Loucy (cell line): ENCODE measurements around the gene AHRR.
"Not testable (repeated sequence)": the region's sequence is repeated elsewhere in the genome, so short reads cannot be mapped to it uniquely, and the experiment has no call there.

Experiments used
- H2AFZ ChIP-seq: fragments of 200-600 bp; sonication (generic); 2 replicates; pipeline ENCODE4 v1.6.0; 2016; ENCODE audit warnings: antibody characterized with exemption, mild to moderate bottlenecking, low read length, moderate library complexity
- H3F3A ChIP-seq: fragments of 200-600 bp; 2 replicates; pipeline ENCODE4 v1.6.0; 2016; ENCODE audit warnings: antibody characterized with exemption, low read depth, mild to moderate bottlenecking
- H3K27me3 ChIP-seq: fragments of 200-600 bp; sonication (generic); 2 replicates; pipeline ENCODE4 v1.6.1; 2014; ENCODE audit warnings: low read length, mild to moderate bottlenecking; ENCODE audit not compliant: insufficient read depth, poor library complexity, severe bottlenecking
- H3K36me3 ChIP-seq: fragments of 200-600 bp; sonication (generic); 2 replicates; pipeline ENCODE4 v1.6.1; 2016; ENCODE audit warnings: low read length; ENCODE audit not compliant: insufficient read depth
- H3K4me1 ChIP-seq: fragments of 200-600 bp; sonication (generic); 2 replicates; pipeline ENCODE4 v1.5.1; 2014; ENCODE audit warnings: low read length, mild to moderate bottlenecking; ENCODE audit not compliant: insufficient read depth, poor library complexity, severe bottlenecking
- H3K4me2 ChIP-seq: fragments of 200-600 bp; sonication (generic); 2 replicates; pipeline ENCODE4 v1.6.0; 2014; ENCODE audit warnings: antibody characterized with exemption, low read length, low read depth, mild to moderate bottlenecking; ENCODE audit not compliant: poor library complexity, severe bottlenecking
- H3K4me3 ChIP-seq: fragments of 200-600 bp; sonication (generic); 2 replicates; pipeline ENCODE4 v1.5.1; 2014; ENCODE audit warnings: low read length, mild to moderate bottlenecking, mixed read lengths; ENCODE audit not compliant: poor library complexity, severe bottlenecking
- H3K79me2 ChIP-seq: fragments of 200-600 bp; sonication (generic); 2 replicates; pipeline ENCODE4 v1.6.1; 2014; ENCODE audit warnings: low read length; ENCODE audit not compliant: insufficient read depth
- H3K9ac ChIP-seq: fragments of 200-600 bp; sonication (generic); 2 replicates; pipeline ENCODE4 v1.6.0; 2014; ENCODE audit warnings: mild to moderate bottlenecking, low read depth, low read length, moderate library complexity; ENCODE audit not compliant: poor library complexity, severe bottlenecking
- H3K9me2 ChIP-seq: fragments of 200-600 bp; sonication (generic); replicated peaks from 2 replicates; pipeline ENCODE4 v1.6.1; 2016; ENCODE audit warnings: low read depth, low read length, mixed read lengths
- H3K9me3 ChIP-seq: fragments of 200-600 bp; sonication (generic); 2 replicates; pipeline ENCODE4 v1.6.1; 2014; ENCODE audit warnings: mild to moderate bottlenecking, antibody characterized with exemption, low read length, low read depth; ENCODE audit not compliant: insufficient read depth
- H4K20me1 ChIP-seq: fragments of 200-600 bp; sonication (generic); 2 replicates; pipeline ENCODE4 v1.6.0; 2014; ENCODE audit warnings: antibody characterized with exemption, low read length, mild to moderate bottlenecking; ENCODE audit not compliant: insufficient read depth, poor library complexity, severe bottlenecking
- EZH2phosphoT487 ChIP-seq: fragments of 200-600 bp; IDR thresholded peaks from 2 replicates; pipeline ENCODE4 v1.6.1; 2018; ENCODE audit warnings: antibody characterized with exemption, mild to moderate bottlenecking, moderate library complexity, borderline replicate concordance
- TF ChIP-seq, protein P1 (sequence below): fragments of 200-600 bp; sonication (generic); conservative IDR thresholded peaks from 2 replicates; pipeline ENCODE4 v1.5.1; 2014; ENCODE audit warnings: mild to moderate bottlenecking, antibody characterized with exemption, low read length

AHRR gene

DNA sequence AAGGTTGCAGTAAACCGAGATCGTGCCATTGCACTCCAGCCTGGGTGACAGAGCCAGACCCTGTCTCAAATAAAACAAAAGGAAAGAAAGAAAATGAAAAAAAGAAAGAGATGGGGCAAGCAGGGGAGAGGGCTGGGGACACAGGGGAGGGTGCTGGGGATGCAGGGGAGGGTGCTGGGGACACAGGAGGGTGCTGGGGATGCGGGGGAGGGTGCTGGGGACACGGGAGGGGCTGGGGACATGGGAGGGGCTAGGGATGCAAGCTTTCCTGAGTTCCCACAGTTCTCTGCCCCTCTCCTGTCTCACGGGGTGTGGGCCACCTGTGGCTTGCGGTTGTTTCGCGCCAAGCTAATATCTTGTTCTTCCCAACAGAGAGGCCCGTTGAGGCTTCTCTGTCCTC lies 42.9 kb upstream of the AHRR start:
- Histone ChIP-seq H3K4me1 (peaks cover 33% of the 10 kb centered on the region), H3K79me2 (peaks cover 94% of the 10 kb centered on the region)

DNA sequence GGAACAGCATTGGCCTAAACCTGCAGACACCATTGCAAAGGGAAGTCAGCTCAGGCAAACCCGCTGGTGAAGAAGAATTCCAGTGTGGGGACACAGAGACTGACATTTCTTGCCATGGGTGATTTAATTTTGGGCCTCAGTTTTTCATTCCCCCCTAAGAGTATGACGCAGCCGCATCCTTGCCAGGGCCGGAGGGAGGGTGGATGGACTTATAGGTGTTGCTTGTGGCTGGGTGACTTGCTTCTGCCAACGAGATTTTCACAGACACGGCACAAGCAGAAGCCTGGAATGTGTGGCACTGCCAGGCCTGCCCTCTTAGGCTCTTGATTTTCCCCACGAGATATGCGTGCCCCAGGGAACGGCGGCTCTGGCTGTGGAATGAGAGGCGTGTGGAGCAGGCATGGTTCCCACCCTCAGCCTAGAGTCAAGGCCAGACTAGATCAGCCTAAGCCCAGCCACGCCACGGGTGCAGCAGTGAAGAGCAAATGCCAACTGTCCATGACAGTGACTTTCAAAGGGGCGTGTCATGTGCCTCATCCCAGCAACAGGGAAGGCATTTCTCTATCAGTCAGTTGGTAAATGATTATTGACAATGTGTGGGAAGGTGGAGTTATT lies 42.4 kb upstream of the AHRR start:
- peaks cover 36% of the 10 kb centered on the region for H4K20me1 ChIP-seq
- not testable (repeated sequence) for H3K4me3 ChIP-seq, H3F3A ChIP-seq

More for the DNA sequence above, 42.9 kb upstream of the AHRR start:
- H3K27me3 ChIP-seq = no peaks in the 10 kb centered on the region
- H3K9me2 ChIP-seq = no peaks in the 10 kb centered on the region
- peaks cover 36% of the 10 kb centered on the region for H4K20me1 ChIP-seq
- H3K9ac ChIP-seq = no peak overlapping the region
- TF ChIP-seq, protein P1, sequence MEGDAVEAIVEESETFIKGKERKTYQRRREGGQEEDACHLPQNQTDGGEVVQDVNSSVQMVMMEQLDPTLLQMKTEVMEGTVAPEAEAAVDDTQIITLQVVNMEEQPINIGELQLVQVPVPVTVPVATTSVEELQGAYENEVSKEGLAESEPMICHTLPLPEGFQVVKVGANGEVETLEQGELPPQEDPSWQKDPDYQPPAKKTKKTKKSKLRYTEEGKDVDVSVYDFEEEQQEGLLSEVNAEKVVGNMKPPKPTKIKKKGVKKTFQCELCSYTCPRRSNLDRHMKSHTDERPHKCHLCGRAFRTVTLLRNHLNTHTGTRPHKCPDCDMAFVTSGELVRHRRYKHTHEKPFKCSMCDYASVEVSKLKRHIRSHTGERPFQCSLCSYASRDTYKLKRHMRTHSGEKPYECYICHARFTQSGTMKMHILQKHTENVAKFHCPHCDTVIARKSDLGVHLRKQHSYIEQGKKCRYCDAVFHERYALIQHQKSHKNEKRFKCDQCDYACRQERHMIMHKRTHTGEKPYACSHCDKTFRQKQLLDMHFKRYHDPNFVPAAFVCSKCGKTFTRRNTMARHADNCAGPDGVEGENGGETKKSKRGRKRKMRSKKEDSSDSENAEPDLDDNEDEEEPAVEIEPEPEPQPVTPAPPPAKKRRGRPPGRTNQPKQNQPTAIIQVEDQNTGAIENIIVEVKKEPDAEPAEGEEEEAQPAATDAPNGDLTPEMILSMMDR = no peak
- no peak for TF ChIP-seq EZH2phosphoT487
- peaks cover 17% of the 10 kb centered on the region; the same call in 1 of the 2 replicates for H3K36me3 ChIP-seq
- H3K9me3 ChIP-seq = no peaks in the 10 kb centered on the region
- no peak overlapping the region for H3K4me3 ChIP-seq
- H2AFZ ChIP-seq = no peak overlapping the region
- peak overlapping the region; percentile 42 for H3K4me2 ChIP-seq
- H3F3A ChIP-seq = no peaks in the 10 kb centered on the region

DNA sequence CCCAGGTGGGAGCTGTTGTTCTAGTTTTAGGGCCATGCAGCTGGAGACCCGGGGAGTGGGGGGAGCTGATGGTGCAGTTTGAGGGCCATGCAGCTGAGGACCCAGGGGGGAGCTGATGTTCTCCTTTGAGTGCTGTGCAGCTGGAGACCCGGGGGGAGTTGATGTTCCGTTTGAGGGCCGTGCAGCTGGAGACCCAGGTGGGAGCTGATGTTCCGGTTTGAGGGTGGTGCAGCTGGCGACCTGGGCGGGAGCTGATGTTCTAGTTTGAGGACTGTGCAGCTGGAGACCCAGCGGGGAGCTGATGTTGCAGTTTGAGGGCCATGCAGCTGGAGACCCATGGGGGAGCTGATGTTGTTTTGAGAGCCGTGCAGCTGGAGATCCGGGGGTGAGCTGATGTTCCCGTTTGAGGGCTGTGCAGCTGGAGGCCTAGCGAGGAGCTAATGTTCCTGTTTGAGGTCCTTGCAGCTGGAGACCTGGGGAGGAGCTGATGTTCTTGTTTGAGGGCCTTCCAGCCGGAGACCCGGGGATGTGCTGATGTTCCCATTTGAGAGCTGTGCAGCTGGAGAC lies 35.4 kb upstream of the AHRR start:
- no peak for TF ChIP-seq EZH2phosphoT487
- Histone ChIP-seq H3K4me1 (no peaks in the 10 kb centered on the region), H3K9me3 (no peaks in the 10 kb centered on the region), H3K4me2 (no peak overlapping the region), H3K9ac (no peak overlapping the region), H2AFZ (no peak overlapping the region), H3K27me3 (no peaks in the 10 kb centered on the region), H3K36me3 (peaks cover 51% of the 10 kb centered on the region; the same call in 1 of the 2 replicates), H3F3A (no peaks in the 10 kb centered on the region), H3K79me2 (peaks cover 87% of the 10 kb centered on the region), H3K4me3 (no peak overlapping the region), H4K20me1 (peaks cover 34% of the 10 kb centered on the region), H3K9me2 (no peaks in the 10 kb centered on the region)

More for the DNA sequence above, 42.4 kb upstream of the AHRR start:
- peak overlapping the region; percentile 42 for H3K4me2 ChIP-seq
- not testable (repeated sequence) for H3K27me3 ChIP-seq, H2AFZ ChIP-seq, H3K9me3 ChIP-seq, H3K9ac ChIP-seq, H3K9me2 ChIP-seq
- H3K79me2 ChIP-seq = peaks cover 94% of the 10 kb centered on the region
- H3K36me3 ChIP-seq = peaks cover 22% of the 10 kb centered on the region; the same call in 1 of the 2 replicates
- H3K4me1 ChIP-seq = peaks cover 28% of the 10 kb centered on the region

DNA sequence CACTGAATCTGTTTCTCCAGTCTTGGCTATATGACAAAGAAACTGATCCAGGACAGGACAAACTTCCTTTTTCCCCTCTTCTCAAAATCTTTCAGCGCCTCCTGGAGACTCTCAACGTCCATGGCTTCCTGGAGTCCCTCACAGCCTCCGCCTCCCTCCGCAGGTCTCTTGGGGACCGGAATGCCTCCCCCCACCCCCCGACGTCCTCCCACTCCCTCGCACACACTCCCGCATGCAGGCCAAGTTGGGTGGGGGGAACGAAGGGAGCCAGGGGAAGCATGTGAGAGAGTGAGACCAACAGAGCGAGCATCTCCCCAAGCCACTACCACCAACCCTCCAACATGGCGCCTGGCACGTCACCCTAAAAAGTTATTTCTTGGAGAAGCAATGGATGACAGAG lies 31.3 kb upstream of the AHRR start:
- not testable (repeated sequence) for H3K4me2 ChIP-seq, H3K4me3 ChIP-seq, H2AFZ ChIP-seq, H3K27me3 ChIP-seq, H3K4me1 ChIP-seq, H3K9me2 ChIP-seq, H3K9ac ChIP-seq, H3K9me3 ChIP-seq, H3F3A ChIP-seq
- Histone ChIP-seq H3K79me2 (peaks cover 64% of the 10 kb centered on the region), H3K36me3 (peaks cover 32% of the 10 kb centered on the region; the same call in 1 of the 2 replicates), H4K20me1 (peaks cover 20% of the 10 kb centered on the region)

DNA sequence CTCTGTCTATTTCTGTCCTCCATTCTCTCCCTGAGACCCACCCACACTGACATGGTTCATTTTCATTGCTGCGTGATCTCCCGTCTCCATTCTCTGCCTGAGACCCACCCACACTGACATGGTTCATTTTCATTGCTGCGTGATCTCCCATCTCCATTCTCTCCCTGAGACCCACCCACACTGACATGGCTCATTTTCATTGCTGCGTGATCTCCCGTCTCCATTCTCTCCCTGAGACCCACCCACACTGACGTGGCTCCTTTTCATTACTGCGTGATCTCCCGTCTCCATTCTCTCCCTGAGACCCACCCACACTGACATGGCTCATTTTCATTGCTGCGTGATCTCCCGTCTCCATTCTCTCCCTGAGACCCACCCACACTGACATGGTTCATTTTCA lies 30.2 kb upstream of the AHRR start:
- H3K4me1 ChIP-seq, H3K9me3 ChIP-seq, H3K27me3 ChIP-seq, H3K4me3 ChIP-seq, H2AFZ ChIP-seq, H3K9ac ChIP-seq, H3K9me2 ChIP-seq, H3F3A ChIP-seq, H3K4me2 ChIP-seq: not testable (repeated sequence)
- Histone ChIP-seq H3K36me3 (peaks cover 22% of the 10 kb centered on the region; the same call in 1 of the 2 replicates), H3K79me2 (peaks cover 58% of the 10 kb centered on the region), H4K20me1 (peaks cover 13% of the 10 kb centered on the region)

DNA sequence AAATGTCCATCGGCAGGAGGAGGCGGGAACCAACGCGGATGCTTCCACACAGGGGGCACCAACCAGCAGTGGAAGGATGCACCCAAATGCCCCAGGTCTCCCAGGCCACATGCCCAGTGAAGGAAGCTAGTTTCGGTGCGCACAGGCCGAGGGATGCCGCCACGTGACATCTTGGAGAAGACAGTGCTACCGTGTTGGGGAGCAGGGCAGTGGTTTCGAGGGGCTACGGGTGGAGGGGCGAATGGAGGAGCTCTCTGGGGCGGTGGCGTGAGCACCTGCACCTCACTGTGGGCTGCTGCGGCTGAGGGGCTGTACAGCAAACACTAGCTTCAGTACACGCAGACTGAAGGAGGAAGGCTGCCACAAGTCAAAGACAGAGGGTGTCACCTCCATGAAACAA lies 26.7 kb upstream of the AHRR start:
- not testable (repeated sequence) for H3K4me3 ChIP-seq, H4K20me1 ChIP-seq, H2AFZ ChIP-seq, H3F3A ChIP-seq, H3K27me3 ChIP-seq, H3K9me2 ChIP-seq, H3K4me1 ChIP-seq, H3K4me2 ChIP-seq, H3K9me3 ChIP-seq, H3K9ac ChIP-seq
- Histone ChIP-seq H3K79me2 (peaks cover 46% of the 10 kb centered on the region), H3K36me3 (peaks cover 14% of the 10 kb centered on the region; the same call in 1 of the 2 replicates)
